ENCODE measurements around the gene AGBL1.
"Not testable (repeated sequence)": the region's sequence is repeated elsewhere in the genome, so short reads cannot be mapped to it uniquely, and the experiment has no call there.

Gene AGBL1

DNA sequence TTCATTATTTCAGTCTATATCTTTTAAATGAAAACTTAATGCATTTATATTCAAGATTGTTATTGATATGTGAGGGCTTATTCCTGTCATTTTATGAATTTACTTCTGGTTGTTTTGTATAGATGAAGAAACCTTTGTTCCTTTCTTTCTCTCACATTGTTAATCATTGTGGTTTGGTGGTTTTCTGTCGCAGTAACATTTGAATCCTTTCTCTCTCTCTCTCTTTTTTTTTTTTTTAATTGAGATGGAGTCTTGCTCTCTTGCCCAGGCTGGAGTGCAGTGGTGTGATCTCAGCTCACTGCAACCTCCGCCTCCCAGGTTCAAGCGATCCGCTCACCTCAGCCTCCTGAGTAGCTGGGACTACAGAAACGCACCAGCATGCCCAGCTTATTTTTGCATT is 22.1 kb downstream of the AGBL1 start:
- TF ChIP-seq, protein P1, sequence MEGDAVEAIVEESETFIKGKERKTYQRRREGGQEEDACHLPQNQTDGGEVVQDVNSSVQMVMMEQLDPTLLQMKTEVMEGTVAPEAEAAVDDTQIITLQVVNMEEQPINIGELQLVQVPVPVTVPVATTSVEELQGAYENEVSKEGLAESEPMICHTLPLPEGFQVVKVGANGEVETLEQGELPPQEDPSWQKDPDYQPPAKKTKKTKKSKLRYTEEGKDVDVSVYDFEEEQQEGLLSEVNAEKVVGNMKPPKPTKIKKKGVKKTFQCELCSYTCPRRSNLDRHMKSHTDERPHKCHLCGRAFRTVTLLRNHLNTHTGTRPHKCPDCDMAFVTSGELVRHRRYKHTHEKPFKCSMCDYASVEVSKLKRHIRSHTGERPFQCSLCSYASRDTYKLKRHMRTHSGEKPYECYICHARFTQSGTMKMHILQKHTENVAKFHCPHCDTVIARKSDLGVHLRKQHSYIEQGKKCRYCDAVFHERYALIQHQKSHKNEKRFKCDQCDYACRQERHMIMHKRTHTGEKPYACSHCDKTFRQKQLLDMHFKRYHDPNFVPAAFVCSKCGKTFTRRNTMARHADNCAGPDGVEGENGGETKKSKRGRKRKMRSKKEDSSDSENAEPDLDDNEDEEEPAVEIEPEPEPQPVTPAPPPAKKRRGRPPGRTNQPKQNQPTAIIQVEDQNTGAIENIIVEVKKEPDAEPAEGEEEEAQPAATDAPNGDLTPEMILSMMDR (IDR thresholded peaks at IDR 0.05; ENCODE audit: insufficient read depth, low read length, missing control alignments): no peak
- POLR2A ChIA-PET: no interaction called here
- DNase-seq (ENCODE audit: low read depth, low spot score): no peak
- no peak overlapping the region for H3K4me3 ChIP-seq (ENCODE audit: low read depth, low read length)
- CTCF ChIA-PET: no interaction called here

DNA sequence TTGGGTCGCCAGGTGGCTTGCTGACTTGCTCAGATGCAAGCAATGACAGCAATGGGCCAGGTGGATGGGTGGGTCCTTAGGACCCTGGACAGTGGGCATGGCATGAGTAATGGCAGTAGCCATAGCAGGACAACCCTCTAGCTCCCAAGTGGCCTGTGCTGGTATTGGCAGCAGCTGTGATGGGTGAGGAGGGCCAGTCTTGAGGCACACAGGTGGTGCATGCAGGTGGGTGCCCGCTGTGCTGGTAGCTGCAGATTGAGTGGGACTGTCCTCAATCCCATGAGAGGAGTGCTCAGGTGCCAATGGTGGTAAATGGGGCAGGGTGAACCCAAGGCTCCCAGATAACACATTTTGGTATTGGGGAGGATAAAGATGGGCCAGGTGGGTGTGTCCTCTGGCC is 24.2 kb downstream of the AGBL1 start:
- CTCF ChIA-PET: no interaction called here
- POLR2A ChIA-PET: no interaction called here
- no peak overlapping the region for H3K4me3 ChIP-seq (ENCODE audit: low read depth, low read length)

DNA sequence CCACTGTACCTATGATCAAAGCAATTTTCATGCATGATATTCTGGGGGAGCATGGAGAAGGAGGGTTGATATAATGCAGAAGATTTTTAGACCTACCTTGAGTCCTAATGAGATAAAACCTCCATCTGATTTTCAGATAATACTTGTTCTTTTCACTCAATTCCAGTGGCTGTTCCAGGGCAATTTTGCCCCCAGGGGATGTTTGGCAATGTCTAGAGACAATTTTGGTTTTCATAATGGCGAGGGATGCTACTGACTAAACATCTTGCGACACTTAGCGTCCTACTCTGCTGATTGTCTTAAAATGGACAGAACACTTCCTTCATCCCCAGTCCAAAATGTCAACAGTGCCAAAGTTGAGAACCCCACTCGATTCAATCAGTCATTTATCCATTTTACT is 26.6 kb downstream of the AGBL1 start:
- POLR2A ChIA-PET: no interaction called here
- no peak for DNase-seq (ENCODE audit: low read depth, low spot score)

More for the DNA sequence above, 24.2 kb downstream of the AGBL1 start:
- no peak for DNase-seq (ENCODE audit: low read depth, low spot score)
- TF ChIP-seq, protein P1 (IDR thresholded peaks at IDR 0.05; ENCODE audit: insufficient read depth, low read length, missing control alignments): no peak

DNA sequence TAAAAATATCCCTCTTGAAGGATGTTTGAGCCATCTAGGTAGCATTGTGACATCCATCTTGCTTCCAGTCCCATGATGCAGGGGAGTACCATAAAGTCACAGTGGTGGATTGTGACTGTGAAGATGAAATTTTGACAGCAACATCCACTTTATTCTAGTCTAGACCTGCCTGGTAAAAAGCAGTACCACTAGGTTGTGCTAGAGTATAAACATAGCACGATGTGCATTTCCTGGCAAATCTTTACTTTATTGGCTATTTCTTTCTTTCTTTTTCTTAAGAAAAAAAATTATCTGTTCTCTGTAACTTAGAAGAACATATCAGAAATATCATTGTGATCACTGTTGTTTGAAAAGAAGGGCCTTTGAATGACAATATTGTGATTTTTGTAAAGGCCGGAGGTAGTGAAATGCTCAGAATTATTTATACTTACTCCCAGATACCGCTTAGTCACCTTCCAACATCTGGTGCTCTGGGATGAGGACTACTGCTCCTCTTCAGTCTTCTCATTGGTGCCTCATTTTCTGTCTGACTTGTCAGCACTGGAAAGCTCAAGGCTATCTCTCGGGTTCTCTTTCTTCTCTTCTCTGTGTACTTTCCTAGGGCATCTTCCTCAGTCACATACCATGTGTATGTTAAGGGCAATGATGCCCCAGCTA is 35.6 kb downstream of the AGBL1 start:
- DNase-seq (ENCODE audit: low read depth, low spot score): no peak
- POLR2A ChIA-PET: no interaction called here
- CTCF ChIA-PET: no interaction called here
- no peak overlapping the region for H3K4me3 ChIP-seq (ENCODE audit: low read depth, low read length)
- TF ChIP-seq, protein P1 (IDR thresholded peaks at IDR 0.05; ENCODE audit: insufficient read depth, low read length, missing control alignments): no peak

More for the DNA sequence above, 26.6 kb downstream of the AGBL1 start:
- no peak overlapping the region for H3K4me3 ChIP-seq (ENCODE audit: low read depth, low read length)
- CTCF ChIA-PET: no interaction called here
- TF ChIP-seq, protein P1 (IDR thresholded peaks at IDR 0.05; ENCODE audit: insufficient read depth, low read length, missing control alignments): no peak

DNA sequence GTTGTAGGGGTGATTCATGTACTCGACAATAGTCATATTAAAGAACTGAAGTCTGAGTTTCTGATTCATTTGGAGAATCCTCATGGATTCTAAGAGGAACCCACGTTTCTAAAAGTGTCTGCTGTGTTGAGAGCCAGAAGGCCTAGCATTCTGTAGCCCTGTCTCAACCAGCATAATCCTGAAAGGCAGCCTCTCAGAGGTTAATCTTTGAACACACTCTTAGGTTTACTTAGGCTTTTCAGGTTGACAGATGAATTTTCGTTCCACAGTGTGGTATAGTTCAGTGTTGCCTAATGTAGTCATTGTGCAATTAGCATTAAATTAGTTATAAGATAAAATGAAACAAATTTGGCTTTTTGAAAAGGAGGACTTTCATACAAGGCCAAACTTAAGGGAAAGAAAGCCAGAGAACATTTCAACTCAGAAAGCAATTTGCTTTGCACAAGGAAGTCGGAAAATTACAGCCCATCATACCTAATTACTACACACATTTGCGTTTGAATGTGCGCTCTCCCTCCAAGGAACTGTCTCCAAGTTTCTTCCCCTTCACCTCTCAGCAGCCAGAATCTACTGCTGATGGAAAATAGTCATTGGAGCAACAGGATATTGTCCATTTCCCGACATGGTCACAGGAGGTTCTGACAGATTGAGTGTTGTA is 42.0 kb downstream of the AGBL1 start:
- no peak for DNase-seq (ENCODE audit: low read depth, low spot score)
- ChIA-PET POLR2A (no interaction called here), CTCF (no interaction called here)
- TF ChIP-seq, protein P1 (IDR thresholded peaks at IDR 0.05; ENCODE audit: insufficient read depth, low read length, missing control alignments): no peak
- no peak overlapping the region for H3K4me3 ChIP-seq (ENCODE audit: low read depth, low read length)

DNA sequence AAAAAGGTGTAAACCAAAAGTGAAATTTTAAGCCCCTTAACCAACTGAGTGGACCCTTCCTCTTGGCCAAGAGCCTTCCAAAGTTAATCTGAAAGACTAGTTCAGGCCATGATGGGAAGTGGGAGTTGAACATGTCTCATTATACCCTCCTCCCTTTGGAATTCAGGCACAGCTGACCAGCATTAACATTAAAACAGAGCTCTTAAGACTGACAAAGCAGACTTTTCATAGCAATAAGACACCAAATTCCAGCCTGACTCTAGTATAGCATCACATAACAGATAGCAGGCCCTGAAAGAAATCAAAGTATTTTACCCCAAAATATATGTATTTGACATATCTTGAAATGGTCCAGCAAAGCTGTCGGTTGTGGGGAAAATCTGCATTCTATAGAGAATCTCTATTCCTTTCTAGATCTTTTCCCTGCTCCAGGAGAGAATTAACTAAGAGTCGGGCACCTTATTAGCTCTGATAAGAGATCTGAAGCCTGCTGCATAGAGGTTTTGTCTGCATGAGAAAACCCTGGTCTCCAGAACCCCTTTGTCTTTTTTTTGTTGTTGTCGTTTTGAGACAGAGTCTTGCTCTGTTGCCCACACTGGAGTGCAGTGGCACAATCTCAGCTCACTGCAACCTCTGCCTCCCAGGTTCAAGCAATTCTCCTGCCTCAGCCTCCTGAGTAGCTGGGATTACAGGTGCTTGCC is 43.2 kb downstream of the AGBL1 start:
- H3K4me3 ChIP-seq (ENCODE audit: low read depth, low read length); DNase-seq (ENCODE audit: low read depth, low spot score); POLR2A ChIA-PET; CTCF ChIA-PET: not testable (repeated sequence)
